Measurements from ENCODE around the gene ERO1A. TPM values are rescaled to one million over a fixed set of nuclear protein-coding genes. Genes with fewer than 3 reads are reported as not detected.

The ERO1A gene
- total and polyA plus RNA-seq, 9 of the 15 experiments (the other 6 are each of a cell fraction or from before 2014, with no cell fraction given): 11.0 to 46.2 (median 27.6) TPM

DNA sequence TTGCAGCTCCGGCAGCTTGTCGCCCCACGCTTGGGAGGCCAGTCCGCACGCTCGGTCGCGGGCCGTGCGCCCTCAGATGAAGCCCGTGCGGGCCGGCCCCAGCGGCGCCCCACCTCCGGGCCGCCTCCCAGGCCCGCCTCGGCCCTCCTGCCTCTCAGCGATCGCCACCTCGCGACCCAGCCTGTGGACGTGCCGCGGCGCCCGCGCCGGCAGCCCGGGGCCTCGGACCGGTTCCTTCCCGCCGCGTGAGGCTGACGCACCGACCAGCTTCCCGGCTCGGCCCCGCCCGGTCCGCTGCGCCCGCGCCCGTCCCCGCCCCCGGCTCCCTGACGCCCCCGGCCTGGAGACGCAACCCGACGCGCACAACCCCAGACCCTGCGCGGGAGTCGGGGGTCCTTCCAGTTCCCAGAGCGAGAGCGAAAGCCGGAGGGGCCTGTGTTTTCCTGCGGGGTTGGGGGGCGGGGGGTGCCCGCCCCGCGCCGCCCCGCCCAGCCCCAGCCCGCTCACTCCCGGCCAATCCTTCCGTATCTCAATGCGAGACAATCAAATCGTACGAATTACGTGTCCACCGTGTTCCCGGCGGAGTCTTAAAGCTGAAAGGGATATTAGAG is at the start of gene ERO1A (continued):
- TF ChIP-seq, protein P1, sequence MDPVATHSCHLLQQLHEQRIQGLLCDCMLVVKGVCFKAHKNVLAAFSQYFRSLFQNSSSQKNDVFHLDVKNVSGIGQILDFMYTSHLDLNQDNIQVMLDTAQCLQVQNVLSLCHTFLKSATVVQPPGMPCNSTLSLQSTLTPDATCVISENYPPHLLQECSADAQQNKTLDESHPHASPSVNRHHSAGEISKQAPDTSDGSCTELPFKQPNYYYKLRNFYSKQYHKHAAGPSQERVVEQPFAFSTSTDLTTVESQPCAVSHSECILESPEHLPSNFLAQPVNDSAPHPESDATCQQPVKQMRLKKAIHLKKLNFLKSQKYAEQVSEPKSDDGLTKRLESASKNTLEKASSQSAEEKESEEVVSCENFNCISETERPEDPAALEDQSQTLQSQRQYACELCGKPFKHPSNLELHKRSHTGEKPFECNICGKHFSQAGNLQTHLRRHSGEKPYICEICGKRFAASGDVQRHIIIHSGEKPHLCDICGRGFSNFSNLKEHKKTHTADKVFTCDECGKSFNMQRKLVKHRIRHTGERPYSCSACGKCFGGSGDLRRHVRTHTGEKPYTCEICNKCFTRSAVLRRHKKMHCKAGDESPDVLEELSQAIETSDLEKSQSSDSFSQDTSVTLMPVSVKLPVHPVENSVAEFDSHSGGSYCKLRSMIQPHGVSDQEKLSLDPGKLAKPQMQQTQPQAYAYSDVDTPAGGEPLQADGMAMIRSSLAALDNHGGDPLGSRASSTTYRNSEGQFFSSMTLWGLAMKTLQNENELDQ (CRISPR knock-in tag; IDR thresholded peaks at IDR 0.05; ENCODE audit: borderline replicate concordance): no peak
- TF ChIP-seq ZNF41 (CRISPR knock-in tag; conservative IDR thresholded peaks at IDR 0.05): no peak
- TF ChIP-seq ZNF347 (CRISPR knock-in tag; IDR thresholded peaks at IDR 0.05; ENCODE audit: low read depth): no peak
- no peak for TF ChIP-seq SOX6 (IDR thresholded peaks at IDR 0.05)
- no peak for TF ChIP-seq ZNF212 (CRISPR knock-in tag; IDR thresholded peaks at IDR 0.05)
- peak; percentile 44 for TF ChIP-seq FOSL1 (tag; conservative IDR thresholded peaks at IDR 0.05)
- TF ChIP-seq E4F1 (CRISPR knock-in tag; IDR thresholded peaks at IDR 0.05; ENCODE audit: borderline replicate concordance): no peak
- TF ChIP-seq ATF7 (IDR thresholded peaks at IDR 0.05): no peak
- TF ChIP-seq E2F5 (CRISPR knock-in tag; IDR thresholded peaks at IDR 0.05): no peak
- TF ChIP-seq, protein P2, sequence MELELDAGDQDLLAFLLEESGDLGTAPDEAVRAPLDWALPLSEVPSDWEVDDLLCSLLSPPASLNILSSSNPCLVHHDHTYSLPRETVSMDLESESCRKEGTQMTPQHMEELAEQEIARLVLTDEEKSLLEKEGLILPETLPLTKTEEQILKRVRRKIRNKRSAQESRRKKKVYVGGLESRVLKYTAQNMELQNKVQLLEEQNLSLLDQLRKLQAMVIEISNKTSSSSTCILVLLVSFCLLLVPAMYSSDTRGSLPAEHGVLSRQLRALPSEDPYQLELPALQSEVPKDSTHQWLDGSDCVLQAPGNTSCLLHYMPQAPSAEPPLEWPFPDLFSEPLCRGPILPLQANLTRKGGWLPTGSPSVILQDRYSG (tag; conservative IDR thresholded peaks at IDR 0.05; ENCODE audit: low read depth): no peak
- no peak for TF ChIP-seq FOXK1 (CRISPR knock-in tag; IDR thresholded peaks at IDR 0.05; ENCODE audit: borderline replicate concordance)
- TF ChIP-seq GATAD2A (IDR thresholded peaks at IDR 0.05): no peak
- TF ChIP-seq RREB1 (CRISPR knock-in tag; IDR thresholded peaks at IDR 0.05): no peak
- TF ChIP-seq JUN (IDR thresholded peaks at IDR 0.05; ENCODE audit: borderline replicate concordance, low read depth, low read length): no peak
- 0 out of 2 replicates have a peak, but pooled peaks have one; percentile 25 for TF ChIP-seq JUN (CRISPR knock-in tag; IDR thresholded peaks at IDR 0.05; ENCODE audit: borderline replicate concordance)

Measured in K562 (cell line).